Superior temporal gyrus (tissue), 1 donor: ENCODE results near the gene KCTD3.

ENCODE experiments used
- DNase-seq: peaks from one replicate; pipeline ENCODE4 v3.0.0-alpha.2; 2016; ENCODE audit errors: extremely low spot score

The KCTD3 gene

DNA sequence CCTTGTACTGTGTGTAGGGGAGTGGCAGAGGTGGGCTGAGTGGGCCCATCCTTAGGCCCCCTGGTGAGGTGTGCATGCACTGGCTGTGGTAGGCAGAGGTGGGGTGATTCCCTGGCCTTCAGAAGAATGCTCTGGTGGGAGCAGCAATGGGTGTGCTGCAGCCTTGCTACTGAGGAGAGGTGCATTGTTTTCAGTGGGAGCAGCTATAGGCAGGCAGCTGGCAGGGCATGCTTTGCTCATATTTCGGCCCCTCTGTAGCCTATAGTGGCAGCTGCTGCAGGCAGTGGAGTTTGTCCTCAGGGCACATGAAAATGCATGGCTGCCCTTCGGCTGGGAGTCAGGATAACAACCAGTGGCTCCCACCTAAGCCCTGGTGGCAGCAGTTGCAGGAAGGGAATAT, 10.1 kb upstream of the KCTD3 start:
- no peak for DNase-seq

DNA sequence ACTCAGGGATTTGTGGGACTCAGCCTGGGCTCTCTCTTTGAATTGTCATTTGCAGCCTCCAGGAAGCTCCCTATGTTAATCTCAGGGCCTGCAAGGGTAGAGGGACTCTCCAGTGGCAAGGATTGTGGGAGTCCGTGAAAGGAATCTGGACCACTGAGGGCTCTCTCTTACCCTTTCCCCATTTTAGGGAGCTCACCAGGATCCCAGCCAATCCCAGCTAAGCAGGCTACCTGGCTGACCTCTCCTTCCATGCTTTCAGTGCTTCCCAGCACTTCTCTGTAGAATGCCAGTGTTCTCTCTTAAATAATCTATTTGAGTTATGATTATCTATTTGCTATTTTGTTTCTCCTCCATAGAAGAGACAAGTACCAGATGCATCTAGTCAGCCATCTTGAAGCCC, 9.6 kb upstream of the KCTD3 start:
- no peak for DNase-seq

DNA sequence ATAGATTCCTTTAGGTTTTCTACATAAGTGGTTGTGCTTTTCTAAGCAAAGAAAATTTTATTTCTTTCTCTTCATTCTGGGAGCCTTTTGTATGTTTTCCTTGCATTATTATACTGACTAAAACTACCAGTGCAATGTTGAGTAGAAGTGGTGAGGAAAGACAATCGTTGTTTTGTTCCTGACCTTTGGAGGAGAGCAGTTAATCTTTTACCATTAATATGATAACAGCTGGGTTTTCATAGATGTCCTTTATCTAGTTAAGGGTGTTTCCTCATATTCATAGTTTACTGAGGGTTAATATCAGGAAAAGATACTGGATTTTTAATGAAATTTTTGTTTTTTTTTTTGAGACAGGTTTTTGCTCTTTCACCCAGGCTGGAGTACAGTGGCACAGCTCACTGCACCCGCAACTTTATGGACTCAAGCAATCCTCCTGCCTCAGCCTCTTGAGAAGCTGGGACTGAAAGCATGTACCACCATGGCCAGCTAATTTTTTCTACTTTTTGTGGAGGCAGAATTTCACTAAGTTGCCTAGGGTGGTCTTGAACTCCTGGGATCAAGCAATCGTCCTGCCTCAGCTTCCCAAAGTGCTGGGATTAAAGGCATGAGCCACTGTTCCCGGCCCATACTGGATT, 9.0 kb upstream of the KCTD3 start:
- DNase-seq, result no peak

DNA sequence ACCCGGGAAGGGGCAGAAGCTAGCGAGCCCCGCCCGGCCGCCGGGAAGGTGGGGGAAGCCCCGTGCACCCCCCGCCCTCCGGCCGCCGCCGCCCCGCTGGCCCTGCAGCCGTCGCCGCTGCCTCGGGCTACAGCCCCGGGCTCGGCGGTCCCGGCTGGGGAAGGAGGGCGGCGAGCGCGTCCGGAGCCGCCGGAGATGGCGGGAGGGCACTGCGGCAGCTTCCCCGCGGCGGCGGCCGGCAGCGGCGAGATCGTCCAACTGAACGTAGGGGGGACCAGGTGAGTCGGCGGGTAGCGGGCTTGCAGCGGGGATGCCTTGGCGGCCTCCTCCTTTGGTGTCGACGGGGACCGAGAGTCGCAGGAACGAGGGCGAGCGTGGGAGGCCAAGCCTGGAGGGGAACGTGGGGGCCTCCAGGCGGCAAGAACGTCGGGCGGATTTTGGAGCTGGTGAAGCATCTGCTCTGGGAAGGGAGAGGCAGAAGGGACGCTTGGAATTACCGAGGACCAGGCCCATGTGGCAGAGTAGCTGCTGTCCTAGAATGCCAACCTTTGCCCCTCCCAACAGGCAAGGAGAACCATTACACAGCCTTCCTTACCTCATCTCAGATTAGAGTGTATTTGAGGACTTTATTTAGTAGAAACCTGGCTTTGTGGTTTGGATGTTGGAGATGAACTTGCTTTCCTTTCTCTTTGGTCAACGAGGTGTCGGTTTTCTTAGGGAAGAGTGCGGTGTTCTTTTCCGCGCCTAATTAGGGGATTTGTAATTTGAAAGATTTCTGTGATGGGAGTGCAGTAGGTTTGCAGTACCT, 591 bp downstream of the KCTD3 start:
- peak; percentile 73 for DNase-seq

DNA sequence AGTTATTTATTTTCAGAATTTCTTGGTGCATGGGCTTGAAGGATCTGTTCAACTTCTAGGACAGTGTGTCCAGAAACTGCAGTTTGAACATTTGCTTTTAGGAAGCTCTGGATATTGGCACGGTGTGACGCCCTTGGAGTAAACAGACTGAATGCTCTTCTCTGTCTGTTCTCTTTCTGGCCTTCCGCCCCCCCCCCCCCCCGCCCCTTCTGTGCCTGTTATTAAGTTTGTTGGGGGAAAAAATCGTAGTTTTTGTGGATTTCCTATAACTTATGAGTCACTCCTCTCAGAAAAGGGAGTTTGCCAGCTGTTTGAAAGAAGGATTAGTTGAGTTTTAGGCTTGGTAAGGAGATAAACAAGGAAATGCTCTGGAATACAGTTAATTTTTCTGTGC, 1.2 kb downstream of the KCTD3 start:
- DNase-seq, result peak; percentile 76

DNA sequence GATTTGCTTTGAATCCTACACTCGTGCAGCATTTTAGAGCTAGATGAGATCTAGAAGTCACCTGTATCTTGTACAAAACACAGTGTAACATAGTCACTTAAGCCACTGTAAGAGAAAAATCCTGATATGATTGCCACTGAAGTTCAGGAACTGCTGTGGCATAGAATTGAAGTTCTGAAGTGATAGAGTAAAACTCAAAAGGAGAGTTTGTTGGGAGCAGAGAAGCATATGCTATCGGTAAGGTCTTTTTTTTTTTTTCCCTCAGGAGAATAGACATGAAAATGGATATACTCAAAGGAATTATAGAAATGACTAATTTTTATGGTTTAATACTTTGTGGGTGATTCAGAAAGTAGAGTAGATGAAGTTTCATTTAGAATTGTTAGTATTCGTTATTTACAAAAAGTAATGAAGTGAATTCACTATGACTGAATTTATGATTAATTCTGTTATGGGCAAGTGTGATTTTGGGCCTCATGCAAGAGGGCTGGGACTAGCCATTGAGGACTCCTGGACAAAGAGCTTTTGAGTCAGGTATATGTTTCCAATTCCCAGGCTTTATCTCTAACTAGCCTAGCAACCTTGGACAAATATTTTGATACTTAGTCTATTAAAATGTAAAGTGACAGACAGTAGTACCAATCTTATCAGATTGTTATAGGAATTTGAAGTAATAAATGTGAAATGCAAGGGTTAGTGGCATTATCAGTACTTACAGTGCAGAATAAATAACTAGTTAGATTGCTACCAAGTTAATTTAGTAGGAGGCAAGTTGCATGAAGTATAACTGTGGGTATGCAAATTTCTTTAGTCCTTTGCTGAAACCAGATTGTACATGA, 3.1 kb downstream of the KCTD3 start:
- no peak for DNase-seq

DNA sequence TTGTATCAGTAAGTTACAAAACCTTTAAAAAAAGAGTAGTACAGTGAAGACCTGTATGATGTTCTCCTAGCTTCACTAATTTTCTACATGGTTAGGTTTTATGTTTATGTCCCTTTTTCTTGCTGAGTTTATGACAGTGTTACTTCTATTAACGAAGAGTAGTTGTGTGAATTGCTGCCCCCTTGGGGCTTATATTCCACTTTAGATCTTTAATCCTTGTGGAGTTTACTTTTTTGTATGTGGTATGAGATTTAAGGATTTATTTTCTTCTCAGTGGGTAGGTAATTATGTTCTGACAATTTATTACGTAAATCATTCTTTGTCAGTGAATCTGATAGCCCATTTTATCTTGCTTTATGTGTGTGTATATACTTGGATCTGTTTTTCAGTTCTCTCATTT, 14.8 kb downstream of the KCTD3 start:
- no peak for DNase-seq

DNA sequence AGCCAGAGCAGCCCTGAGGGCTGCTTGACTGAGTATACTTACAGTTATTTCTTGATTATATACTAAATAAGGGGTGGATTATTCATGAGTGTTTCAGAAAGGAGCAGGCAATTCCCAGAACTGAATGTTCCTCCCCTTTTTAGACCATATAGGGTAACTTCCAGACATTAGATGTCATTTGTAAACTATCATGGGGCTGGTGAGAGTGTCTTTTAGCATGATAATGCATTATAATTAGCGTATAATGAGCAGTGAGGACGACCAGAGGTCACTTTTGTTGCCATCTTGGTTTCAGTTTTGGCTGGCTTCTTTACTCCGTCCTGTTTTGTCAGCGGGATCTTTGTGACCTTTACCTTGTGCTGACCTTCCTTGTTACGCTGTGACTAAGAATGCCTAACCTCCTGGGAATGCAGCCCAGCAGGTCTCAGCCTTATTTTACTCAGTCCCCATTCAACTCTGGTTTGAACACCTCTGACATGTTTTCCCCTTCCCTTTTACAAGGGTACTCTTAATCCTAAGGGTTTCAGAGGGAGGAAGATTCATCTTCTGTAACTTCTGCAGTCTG, 16.2 kb downstream of the KCTD3 start:
- no peak for DNase-seq

DNA sequence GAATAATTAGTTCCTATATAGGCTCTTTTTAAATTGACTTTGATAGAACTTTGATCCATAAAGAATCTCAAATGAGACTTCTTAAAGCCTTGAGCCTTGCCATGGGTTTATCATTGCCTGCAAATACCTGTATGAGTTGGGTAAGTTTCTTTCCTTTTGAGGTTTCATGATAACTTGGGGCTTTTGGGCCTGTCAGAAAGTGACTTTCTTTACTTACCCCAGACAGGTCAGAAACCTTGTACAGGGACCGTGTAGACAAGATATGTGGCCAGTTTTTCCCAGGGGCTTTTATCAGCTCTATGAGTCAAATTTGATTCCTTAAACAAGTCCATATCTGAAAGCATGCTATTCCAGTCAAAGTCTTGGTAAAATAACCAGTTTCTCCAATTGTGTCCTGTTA, 17.3 kb downstream of the KCTD3 start:
- no peak for DNase-seq

DNA sequence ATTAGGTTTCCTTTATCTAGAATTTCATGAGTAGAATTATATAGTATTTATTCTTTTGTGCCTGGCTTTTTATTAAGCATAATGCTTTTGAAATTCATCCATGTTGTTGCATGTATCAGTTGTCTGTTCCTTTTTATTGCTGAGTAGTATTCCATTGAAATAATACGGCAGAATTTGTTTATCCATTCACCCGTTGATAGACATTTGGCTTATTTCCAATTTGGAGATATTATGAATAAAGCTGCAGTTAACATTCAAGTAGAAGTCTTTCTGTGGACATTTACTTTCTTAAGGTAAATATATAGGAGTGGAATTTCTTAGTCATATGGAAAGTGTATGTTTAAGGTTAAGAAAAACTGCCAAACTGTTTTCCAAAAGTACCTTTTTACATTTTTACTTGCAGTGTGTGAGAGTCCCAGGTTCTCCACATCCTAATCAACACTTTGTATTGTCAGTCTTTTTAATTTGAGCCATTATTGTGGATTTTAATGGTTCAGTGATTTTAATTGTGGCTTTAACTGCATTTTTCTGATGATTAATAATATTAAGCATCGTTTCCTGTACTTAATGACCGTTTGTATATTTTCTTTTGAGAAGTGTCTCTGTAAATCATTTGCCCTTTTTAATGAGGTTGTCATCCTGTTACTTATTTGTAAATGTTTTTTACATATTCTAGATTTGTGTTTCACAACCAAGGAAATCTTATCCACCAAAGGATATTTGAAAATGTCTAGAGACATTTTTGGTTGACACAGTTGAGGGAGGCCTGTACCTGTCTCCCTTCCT, 22.7 kb downstream of the KCTD3 start:
- DNase-seq, result no peak

DNA sequence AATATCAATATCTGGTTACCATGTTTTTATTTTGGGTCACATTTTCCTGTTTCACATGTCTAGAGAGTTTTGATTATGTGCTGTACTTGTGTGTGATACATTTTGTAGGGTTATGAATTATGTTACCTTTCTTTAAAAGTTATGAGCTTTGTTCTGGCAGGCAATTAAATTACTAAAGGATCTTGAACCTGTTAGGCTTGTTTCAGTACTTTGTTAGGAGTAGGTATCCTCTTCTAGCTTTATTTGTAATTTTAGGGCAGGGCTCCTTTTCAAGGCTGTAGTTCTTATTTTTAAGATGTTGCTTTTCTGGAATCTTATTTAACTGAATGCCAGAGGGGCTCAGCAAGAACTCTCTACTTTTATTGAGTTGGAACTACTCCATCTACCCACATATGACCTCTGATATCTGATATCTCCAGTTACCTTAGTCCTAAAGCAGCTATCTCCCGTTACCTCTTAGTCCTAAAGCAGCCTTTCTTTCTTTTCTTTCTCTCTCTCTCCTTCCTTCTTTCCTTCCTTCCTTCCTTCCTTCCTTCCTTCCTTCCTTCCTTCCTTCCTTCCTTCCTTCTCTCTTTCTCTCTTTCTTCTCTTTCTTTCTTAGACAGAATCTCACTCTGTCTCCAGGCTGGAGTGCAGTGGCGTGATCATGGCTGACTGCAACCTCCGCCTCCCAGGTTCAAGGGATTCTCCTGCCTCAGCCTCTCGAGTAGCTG, 23.8 kb downstream of the KCTD3 start:
- no peak for DNase-seq

DNA sequence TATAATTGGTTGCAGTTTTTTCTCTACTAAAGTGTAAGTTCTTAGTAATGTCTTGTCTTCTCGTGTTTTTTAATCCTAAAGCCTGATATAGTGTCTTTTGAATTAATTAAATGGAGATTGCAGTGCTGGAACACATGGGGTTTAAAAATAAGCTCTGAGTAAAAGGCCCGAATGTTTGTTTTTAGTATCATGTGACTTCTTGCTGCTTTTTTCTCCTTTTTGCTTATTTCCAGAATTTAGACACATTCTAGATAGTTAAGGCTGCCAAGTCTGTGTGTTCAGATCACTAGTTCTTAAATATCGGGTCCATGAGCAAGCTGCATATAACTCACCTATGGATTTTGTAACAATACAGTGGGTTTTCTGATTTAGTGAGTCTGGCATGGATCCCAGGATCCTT, 27.5 kb downstream of the KCTD3 start:
- peak; percentile 37 for DNase-seq

DNA sequence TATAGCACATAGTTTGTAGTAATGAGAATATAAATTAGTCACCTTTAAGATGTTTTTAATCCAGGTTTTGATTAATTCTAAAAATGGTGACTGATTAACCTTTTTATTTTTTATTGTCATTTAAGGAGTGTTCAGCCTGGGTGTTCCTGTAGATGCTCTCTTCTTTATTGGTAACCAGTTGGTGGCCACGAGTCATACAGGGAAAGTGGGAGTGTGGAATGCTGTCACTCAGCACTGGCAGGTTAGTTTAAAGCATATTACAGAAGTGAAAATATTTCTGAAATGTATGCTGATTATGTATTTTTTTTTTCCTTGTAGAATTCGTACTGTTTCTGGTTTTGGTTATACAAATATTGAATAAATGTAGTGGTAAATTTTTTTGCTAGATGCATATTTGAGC, 28.1 kb downstream of the KCTD3 start:
- DNase-seq, result no peak

DNA sequence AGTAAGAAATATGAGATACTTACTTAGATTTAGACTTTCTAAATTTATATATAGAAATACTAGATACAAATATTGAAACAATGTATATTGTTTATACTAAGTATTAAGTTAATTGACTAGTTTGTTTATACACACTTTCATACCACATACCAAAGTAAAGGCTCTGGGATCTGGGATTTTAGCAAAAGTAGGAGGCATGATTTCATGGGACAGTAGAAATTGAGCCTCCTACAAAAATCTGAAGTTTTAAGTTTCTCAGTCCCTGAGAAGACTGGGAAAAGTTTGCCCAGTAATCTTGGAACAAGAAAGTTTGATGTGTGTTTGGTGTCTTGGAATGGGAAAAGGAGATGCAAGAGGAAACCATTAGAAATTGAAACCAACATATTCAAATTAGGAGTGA, 30.9 kb downstream of the KCTD3 start:
- no peak for DNase-seq

DNA sequence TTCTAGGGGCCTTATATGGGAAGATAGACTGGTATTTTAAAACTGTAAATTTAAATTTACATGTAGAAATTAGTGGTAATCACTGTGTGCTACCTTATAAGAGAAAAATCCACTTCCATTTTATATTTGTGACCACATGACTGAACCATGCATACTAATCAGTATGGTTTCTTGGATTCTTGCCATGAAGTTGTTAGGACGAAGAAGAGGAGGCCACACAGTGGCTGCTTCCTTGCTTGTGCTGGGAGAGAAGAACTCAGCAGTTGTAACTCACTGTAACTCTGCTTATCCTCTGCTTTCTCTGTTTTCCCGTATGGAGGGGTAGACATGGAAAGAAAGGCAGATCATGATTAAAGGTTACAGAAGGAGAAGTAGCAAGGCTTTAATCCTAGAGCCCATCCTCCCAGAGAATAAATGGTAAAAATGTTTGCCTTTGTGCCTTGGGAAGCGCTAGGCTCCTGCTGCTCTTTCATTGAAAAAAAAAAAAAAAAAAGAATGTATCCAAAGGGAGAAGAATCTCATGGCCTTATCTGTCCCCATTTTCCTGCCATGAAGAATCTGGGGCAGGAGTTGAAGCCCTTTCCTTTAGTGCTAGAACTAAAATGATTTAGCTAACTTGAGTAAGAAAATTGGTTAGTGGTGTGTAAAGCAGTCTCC, 32.4 kb downstream of the KCTD3 start:
- peak; percentile 46 for DNase-seq

DNA sequence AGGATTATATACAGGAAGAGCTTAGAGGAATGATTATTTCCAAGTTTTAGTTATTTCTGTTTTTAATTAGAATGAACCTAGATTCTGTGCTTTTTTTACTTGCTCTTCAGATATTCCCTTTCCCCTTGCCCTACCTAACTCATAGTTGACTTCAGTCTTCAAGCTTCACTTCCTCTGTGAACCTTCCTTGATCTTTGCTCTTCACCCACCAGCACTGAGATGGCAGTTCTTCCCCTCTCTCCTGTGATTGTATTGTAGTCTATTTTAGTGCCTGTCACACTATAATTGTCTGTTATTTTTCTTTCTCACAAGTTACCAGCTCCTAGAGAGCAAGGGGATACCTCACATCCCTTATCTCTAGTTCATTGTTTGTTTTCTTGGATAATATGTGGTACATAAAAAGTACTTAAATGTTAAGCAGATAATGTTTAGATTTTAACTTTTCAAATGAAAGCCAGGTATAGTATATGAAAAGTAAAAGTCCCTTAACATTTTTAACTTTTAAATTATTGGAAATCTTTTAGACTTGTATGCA, 33.2 kb downstream of the KCTD3 start:
- no peak for DNase-seq

DNA sequence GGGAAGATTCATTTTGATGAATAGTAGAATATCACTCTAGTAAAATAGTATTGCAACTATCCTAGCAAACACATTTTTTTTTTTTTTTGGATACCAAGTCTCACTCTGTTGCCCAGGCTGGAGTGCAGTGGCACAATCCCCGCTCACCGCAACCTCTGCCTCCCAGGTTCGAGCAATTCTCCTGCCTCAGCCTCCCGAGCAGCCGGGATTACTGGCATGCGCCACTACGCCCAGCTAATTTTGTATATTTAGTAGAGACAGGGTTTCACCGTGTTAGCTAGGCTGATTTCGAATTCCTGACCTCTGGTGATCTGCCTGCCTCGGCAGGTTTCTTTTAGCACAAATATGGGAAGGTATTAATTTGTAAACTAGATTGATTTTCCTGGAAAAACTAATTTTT, 33.8 kb downstream of the KCTD3 start:
- DNase-seq, result no peak

DNA sequence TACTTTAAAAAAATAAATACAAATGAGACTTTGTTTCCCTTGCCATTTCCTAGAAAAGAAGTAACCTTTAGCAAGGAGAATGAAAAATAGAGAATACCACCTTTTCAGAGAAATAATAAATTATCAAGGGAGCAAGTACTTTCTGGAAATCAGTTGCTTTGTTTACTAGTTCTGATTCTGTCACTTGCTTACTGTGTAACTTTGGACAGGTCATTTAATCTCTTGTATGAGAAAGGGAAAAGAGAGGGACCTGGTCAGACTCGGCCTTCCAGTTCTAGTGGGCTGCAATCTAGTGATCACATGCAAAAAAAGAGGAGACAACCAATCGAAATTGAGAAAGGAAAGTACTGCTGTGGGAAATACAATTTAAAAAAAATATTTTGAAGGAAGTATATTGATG, 34.2 kb downstream of the KCTD3 start:
- DNase-seq, result no peak

DNA sequence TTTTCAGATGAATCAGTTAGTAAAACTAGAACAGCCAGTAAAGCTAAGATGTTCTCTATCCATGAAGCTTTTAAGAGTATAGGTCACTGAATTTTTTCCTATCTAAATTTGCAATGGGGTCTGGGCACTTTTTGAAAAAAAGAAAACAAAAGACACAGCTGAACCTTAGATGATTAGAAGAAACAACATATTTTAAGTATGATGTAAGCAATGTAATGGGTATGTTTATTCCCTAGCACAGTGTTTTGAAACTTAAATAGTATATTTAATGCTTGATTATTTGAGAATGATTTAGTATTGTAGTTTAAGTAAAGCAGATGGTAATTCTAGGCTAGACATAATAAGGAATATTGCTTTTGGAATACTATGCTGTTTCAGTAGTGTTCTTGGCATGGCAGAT, 36.2 kb downstream of the KCTD3 start:
- DNase-seq, result no peak

DNA sequence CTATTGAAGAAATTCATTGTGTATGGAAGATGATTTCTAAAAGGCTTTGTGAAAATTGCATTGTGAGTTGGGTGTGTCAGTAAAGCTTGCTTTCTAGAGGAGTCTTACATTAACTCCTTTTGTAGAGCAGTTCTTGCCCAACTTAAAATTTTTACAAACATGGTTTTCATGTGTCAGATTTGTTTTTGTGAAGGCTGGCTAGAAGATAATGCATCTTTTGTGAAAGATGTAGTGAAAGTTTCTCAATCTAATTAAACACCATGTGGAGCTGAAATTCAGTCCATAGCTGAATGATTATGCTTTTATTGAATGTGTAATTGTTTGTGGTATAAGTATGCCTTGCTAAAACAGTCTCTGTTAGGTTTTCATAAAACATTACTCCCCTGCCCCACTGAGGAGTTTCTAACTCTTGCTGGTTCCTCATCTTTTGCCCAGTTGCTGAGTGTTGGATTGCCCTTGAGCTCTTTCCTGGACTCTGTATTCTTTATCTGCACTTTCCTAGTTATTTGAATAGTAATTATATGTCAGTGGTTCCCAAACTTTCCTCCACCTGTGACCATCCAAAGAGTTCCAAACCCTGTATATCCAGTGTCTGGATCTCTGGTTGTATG, 38.0 kb downstream of the KCTD3 start:
- DNase-seq, result no peak
